ENCODE results near the gene ANKH. TPM values are rescaled to one million over a fixed set of nuclear protein-coding genes. Genes with fewer than 3 reads are reported as not detected.

The ANKH gene
- total RNA-seq, 2 donors from 2014 or later: 177 to 205 TPM

DNA sequence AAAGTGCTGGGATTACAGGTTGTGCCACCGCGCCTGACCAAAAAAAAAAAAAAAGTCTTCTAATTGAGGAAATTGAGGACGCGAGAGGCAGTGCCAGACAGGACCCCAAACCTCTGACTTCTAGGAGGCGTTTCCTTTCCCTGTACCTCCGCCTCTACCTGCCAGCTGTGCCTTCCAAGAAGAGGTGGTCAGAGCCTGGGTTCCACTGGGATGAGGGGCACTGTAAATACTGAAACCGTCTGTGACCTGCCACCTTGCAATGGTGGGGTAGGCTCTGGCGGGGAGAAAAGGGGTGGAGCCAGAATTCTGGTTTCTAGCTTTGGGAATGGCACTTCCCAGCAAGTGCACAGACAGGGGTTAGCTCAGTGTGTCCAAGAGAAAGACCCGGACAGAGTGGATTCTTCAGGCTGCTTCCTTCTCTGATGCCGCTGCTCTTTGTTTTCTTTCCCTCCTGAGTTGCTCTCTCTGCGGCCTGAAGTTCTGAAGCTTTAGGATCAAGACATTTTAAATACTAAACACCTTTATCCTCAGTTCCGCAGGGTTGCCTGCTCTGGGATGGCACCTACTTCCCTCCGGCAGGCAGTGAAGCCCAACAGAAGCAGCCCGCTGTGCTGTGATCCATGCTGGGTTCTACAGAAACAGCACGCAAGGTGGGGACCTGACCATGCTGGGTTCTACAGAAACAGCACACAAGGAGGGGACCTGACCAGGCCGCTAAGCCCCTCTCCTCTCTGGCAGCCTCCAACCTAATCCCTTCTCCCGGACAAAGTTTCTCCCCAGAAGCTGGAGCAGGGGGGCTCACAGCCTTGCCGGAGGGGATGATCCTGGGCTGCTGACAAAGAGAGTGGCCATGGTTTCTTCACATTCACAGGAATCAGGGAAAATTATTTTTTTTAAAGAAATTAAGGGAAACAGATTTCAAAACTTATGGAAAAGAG, 141.9 kb downstream of the ANKH start:
- H3K27ac ChIP-seq: no peak overlapping the region
- H3K4me1 ChIP-seq (ENCODE audit: control insufficient read depth in 1 of 2, low read depth in 2 of 2): peaks cover 22 to 31% of the 10 kb centered on the region in 2 donors
- peaks cover 20% of the 10 kb centered on the region for H3K36me3 ChIP-seq
- DNase-seq (ENCODE audit: low spot score) (no peak), ATAC-seq (ENCODE audit: insufficient number of reproducible peaks, low FRiP score, low read depth) (no peak)
- no peaks in the 10 kb centered on the region for H3K9me3 ChIP-seq
- no peaks in the 10 kb centered on the region for H3K27me3 ChIP-seq (replicated peaks; ENCODE audit: insufficient read depth)
- no peak for TF ChIP-seq CTCF (IDR thresholded peaks at IDR 0.05)
- H3K4me3 ChIP-seq: no peak overlapping the region

DNA sequence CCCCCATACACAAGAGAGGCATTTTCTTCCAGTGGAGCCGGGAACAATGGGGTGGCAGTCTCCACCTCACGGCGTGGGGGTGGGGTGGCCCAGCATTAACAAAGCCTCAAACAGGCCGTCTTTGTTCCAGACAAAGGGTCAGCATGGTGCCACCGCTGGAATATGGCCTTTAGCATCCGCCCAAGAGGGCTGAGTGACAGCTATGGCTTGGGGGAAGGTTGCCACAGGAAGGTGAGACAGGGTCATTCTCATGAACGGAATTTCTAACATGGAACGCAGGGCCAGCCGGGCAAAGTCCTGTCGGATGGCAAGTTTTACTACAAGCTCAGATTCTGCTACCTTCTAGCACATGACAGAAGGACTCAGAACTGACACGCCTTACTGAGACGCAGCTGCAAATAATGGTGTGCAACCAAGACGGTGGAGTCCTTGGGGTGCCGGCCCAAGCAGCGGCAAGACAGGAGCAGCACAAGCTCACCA, 143.1 kb downstream of the ANKH start:
- Histone ChIP-seq H3K4me1 (ENCODE audit: control insufficient read depth in 1 of 2, low read depth in 2 of 2) (peaks cover 22 to 31% of the 10 kb centered on the region in 2 donors), H3K4me3 (no peak overlapping the region), H3K27ac (peak overlapping the region; percentile 39 to 59), H3K27me3 (replicated peaks; ENCODE audit: insufficient read depth) (no peaks in the 10 kb centered on the region), H3K9me3 (no peaks in the 10 kb centered on the region), H3K36me3 (peaks cover 13% of the 10 kb centered on the region)
- ATAC-seq (ENCODE audit: insufficient number of reproducible peaks, low FRiP score, low read depth) (no peak), DNase-seq (ENCODE audit: low spot score) (no peak)
- no peak for TF ChIP-seq CTCF (IDR thresholded peaks at IDR 0.05)

DNA sequence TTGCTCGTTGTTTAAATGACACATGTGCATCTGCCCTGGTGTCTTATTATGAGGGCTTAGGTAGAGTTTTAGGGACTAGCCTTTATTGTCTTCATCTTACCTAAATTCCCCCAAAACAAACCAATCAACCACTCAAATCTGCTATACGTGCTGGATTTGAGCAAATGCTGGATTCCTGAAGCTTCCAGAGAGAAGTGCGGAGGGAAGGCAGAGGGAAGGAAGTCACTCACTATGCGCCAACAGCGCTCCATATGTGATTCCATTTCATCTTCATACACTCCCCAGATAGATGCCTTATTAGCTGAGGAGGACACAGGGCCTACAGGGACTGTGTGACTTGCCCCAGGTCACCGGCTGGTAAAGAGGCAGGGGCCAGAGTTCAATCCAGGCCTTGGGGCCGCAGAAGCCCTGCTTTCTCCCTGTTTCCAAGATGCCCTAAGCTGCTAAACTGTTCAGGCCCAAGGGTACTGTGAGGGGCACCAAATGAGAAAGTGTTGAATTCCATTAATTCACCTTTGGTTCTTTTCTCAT, 143.6 kb downstream of the ANKH start:
- peaks cover 13% of the 10 kb centered on the region for H3K36me3 ChIP-seq
- peaks cover 22 to 31% of the 10 kb centered on the region in 2 donors for H3K4me1 ChIP-seq (ENCODE audit: control insufficient read depth in 1 of 2, low read depth in 2 of 2)
- DNase-seq (ENCODE audit: low spot score) (no peak), ATAC-seq (ENCODE audit: insufficient number of reproducible peaks, low FRiP score, low read depth) (no peak)
- peak overlapping the region; percentile 39 to 59 for H3K27ac ChIP-seq
- no peaks in the 10 kb centered on the region for H3K9me3 ChIP-seq
- TF ChIP-seq CTCF (IDR thresholded peaks at IDR 0.05): no peak
- H3K4me3 ChIP-seq: no peak overlapping the region
- H3K27me3 ChIP-seq (replicated peaks; ENCODE audit: insufficient read depth): no peaks in the 10 kb centered on the region

DNA sequence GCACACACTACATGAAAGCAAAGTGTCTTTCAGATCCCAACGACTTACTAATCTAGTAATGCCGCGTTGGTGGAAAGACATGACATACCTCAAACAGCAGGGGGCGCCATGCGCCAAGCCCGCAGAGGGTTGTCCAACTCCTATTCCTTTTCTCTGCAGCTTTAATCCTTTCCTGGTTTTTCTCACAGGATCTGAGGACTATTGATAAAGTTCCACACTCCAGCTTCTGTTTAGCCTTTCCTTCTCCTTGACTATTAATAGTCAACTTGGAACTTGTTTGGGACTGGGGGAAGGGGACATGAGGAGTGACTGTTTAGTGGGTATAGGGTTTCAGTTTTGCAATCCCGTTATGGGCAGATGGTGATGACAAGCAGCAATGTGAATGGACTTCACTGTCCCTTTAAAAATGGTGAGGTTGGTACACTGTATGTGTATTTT, 144.1 kb downstream of the ANKH start:
- H3K4me1 ChIP-seq (ENCODE audit: control insufficient read depth in 1 of 2, low read depth in 2 of 2): peaks cover 22 to 31% of the 10 kb centered on the region in 2 donors
- DNase-seq (ENCODE audit: low spot score) (no peak), ATAC-seq (ENCODE audit: insufficient number of reproducible peaks, low FRiP score, low read depth) (peak; percentile 53)
- peak overlapping the region in 1 of 2 donors; percentile 59 for H3K27ac ChIP-seq
- no peak overlapping the region for H3K4me3 ChIP-seq
- H3K9me3 ChIP-seq: no peaks in the 10 kb centered on the region
- H3K36me3 ChIP-seq: peaks cover 10% of the 10 kb centered on the region
- H3K27me3 ChIP-seq (replicated peaks; ENCODE audit: insufficient read depth): no peaks in the 10 kb centered on the region
- TF ChIP-seq CTCF (IDR thresholded peaks at IDR 0.05): peak; percentile 92
